C1 segment of cervical spinal cord (tissue), 14 donors: Measurements from ENCODE around the gene HEMK1.
A peak's percentile ranks its signal among the peaks of the same experiment; 100 is the strongest.

Source experiments
- DNase-seq, 14 donors: peaks; one replicate each; lab custom pipeline; 2025; lab: John Stamatoyannopoulos, UW

HEMK1 gene

GRCh38 chr3:50542177-50543034 is 26.9 kb upstream of the HEMK1 start:
- DNase-seq = peak in 12 of 14 donors; percentile 4 to 44 (median 24)

- DNase-seq = no peak
Measured at GRCh38 chr3:50545781-50546180, 23.5 kb upstream of the HEMK1 start.

DNA sequence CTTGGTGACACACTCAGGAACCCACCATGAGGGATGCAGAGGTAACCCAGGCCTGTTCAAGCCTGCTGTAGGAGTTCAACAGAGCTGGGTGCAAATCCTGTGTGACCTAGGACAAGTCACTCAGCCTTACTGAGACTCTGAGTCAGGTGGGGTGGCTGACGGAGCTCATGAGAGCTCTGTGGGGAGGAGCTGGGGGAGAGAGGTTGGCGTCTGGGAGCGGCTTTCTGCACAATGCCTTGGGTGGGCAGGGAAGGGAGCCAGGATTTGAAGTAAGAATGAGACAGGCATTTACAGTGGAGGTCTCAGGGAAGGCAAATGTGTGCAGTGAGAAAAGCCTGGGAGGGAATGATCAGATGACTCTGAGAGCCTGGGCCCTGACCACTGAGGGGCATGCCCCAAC is 20.1 kb upstream of the HEMK1 start:
- no peak for DNase-seq

DNA sequence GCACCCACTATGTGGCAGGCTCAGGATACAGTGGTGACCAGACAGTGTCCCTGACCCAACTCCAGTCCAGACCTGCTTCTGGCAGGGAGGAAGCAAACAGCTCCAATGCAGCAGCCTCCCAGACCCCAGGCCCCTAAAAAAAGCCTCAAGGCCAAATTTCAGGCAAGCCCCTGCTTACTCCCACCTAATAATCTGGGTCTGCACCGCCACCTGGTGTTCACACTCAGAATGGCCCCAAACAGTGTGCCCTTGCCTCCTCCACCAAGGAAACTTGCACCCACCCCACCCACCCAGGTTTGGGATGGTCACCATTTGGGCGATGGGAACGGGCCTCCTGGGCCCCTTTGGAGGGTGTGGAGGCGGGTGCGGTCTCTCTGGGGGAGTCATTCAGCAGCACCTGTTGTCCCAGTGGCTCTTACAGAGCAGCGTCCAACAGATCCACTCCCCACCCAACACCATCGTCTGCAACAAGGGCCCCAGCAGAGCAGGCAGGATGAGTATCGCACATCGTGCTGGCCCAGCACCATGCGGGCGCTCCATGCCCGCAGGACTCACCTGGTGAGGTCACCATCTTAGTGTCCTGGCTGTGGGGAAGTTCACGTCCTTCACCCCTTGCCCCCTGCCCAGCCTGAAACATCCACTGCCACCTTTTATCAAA is 19.1 kb upstream of the HEMK1 start:
- peak in 6 of 14 donors; percentile 4 to 29 (median 21) for DNase-seq

DNA sequence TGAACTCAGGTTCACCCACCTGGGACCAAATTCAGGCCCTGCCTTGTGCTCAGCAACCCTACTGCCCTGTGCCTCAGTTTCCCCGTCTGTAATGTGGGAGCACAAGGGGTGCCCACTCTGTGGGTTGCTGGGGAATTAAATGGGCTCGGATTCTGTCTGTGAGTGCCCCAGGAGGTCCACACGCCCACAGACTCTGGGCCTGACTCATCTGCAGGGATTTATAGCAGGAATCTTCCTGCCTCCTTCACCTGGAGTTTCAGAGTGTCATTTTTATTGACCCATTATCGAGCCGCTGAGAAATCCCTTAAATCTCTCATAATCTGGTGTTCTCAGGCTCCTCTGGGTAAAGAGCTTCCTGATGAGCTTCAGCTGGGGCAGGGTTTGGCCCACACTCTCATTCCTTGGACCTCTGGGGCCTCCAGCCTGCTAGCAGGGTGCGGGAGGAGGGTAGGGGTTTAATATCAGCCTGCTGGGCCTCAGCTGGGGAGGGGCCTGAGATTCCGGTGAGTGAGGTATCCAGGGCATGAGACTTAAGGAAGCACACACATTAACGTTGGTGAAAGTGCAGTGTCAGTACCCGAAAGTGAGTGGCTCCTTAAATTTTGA is 18.2 kb upstream of the HEMK1 start:
- DNase-seq = no peak

DNA sequence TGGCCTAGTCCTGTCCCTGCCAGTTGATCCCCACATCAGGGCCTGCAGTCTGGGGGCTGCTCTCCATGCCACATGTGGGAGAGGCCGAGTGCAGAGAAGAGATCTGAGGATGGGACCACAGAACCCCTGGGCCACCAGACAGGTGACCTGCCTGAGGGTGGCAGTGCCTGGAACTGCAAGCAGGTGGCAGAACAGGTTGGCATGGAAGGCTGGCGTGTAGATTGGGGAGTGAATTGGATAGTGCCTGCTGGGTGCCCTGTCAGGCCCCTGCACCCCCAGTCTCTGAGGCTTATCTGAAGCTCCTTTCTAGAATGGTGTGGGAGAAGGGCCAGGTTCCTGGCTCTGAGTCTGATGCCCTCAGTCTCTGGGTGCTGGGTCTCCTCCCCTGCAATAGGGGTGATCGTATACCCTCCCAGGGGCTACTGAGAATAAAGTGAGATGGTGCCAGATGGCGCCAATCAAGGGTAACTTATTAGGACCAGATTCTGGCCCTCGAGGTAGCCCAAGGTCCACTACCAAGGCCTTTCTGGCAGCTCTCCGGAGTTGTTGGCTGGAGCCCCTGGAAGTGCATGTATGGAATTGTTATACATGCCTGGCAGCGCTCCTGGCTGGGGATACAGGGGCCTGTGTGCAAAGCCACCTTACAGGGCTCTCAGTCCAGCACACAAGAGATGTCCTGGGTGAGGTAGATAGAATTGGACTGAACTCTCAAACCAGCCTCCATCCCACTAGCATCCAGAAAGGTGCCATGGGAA is 17.5 kb upstream of the HEMK1 start:
- DNase-seq = peak in 2 of 14 donors; percentile 35 to 81

DNA sequence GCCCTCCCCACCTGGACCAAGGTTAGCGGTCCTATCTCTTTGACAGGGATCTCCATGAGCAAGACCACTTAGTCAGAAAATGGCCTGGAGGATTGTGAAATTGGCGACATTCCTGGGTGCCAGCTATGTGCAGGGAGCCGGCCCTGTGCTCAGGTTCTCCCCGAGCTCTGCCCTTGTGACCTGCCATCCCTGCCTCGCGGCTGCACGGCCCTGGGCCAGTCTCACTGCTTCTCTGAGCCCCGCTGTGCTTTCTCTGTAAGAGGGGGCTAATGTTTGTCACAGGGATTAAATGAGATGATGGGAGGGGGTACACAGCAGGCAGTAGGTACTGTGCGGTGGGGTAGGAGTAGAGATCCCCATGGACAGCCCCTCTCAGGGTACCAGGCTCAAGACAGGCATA is 16.7 kb upstream of the HEMK1 start:
- no peak for DNase-seq

- no peak for DNase-seq
Measured at GRCh38 chr3:50554553-50554952, 14.8 kb upstream of the HEMK1 start.

DNA sequence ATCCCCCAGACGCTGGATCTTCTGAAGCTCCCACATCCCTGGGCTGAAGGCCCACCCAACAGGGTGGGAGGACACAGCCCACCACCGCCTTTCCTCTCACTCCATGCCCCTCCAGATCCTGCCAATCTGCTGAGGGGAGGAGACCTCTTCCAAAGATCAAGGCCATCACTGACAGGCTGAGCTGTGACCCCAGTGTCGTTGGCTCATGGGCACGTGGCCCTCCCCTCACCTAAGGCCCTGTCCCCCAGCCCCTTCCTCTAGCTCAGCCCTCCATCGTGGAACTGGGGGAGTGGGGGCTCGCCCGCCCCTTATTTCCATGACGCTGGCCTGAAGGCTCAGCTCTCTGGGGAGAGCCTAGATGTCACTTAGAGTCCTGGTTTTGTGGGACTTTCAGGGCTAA is 12.2 kb upstream of the HEMK1 start:
- no peak for DNase-seq

GRCh38 chr3:50557915-50558314 is 11.4 kb upstream of the HEMK1 start:
- no peak for DNase-seq

GRCh38 chr3:50559702-50560101 is 9.6 kb upstream of the HEMK1 start:
- no peak for DNase-seq

- peak in 1 of 14 donors; percentile 12 for DNase-seq
Measured at GRCh38 chr3:50562861-50563260, 6.5 kb upstream of the HEMK1 start.

- DNase-seq = peak in 4 of 14 donors; percentile 11 to 97 (median 38)
Measured at GRCh38 chr3:50563867-50564266, 5.5 kb upstream of the HEMK1 start.

- DNase-seq = no peak
Measured at GRCh38 chr3:50564321-50564720, 5.0 kb upstream of the HEMK1 start.

GRCh38 chr3:50567011-50567385 is 2.3 kb upstream of the HEMK1 start:
- peak in 2 of 14 donors; percentile 37 to 60 for DNase-seq

DNA sequence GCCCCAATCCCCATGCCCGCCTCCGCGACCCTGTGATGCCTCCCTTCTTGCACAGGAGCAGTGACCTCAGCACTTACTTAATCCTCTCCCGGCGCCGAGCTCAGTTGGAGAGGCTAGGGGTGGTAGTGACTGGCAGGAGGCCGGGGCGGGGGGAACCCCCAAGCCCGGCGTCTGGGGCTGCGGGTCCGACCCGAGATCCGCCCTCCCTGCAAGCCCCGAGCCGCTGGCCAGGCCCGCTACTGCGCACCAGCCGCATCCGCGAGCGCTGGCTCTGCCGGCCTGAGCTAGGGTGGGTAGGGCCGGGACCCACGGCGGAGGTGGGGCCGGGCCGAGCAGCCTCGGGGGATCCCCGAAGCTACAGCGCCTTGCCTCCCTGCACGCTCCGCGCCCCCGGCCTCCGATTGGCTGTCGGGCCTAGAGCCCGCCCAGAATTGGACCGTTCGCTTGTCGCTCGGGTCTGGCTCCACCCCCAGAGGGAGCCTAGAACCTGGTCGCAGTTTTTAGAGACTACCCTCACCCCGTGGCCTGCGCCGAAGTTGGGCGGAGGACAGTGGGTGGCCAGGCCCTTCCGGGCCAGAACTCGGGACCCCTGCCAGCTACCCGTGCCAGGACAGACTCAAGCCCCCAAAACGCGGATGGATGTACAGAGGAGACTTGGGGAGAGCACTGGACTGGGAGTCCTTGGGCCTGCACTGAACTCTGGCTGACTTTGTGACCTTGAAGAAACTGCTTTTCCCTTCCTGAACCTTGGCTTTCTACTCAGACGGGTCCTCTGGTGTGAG is 1.7 kb upstream of the HEMK1 start, which contains the start of gene C3orf18:
TSS of gene C3orf18 (minus strand) at position 362 of the 782 bp plus-strand sequence. CDS start 2,048 bp downstream, outside the sequence.
- DNase-seq = peak; percentile 63 to 89 (median 82)

DNA sequence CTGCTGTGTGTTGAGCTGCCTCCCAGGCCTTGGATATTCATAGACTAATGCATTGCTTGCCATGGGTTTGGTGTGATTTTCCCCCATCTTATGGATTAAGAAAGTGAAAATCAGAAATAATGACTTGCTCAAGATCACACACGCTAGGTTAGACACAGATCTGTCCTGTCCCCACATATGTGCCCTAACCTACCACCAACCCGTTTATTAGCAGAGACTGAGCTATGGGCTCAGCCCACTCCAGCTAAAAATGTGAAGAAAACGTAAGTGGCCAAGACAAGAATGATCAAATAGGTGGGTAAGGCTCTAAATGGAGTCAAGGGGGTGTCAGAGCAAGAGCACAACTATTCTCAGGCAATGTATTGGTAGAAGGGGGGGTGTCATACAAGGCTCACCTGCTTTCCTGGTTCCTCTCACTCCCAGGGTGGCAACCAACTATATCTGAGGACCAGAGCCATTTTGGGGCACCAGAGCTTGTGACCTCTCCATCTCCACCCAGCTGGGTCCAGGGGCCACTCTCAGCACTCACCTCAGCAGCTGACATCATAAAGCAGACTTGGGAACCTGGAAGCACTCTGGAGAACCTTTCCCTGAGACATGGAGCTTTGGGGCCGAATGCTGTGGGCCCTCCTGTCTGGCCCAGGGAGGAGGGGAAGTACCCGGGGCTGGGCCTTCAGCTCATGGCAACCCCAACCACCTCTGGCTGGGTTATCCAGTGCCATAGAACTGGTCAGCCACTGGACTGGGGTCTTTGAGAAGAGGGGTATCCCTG is 1.4 kb downstream of the HEMK1 start:
- no peak for DNase-seq

- DNase-seq = no peak
Measured at GRCh38 chr3:50571486-50571885, 2.2 kb downstream of the HEMK1 start.

- peak in 12 of 14 donors; percentile 11 to 77 (median 31) for DNase-seq
Measured at GRCh38 chr3:50572158-50572557, 2.8 kb downstream of the HEMK1 start.

DNA sequence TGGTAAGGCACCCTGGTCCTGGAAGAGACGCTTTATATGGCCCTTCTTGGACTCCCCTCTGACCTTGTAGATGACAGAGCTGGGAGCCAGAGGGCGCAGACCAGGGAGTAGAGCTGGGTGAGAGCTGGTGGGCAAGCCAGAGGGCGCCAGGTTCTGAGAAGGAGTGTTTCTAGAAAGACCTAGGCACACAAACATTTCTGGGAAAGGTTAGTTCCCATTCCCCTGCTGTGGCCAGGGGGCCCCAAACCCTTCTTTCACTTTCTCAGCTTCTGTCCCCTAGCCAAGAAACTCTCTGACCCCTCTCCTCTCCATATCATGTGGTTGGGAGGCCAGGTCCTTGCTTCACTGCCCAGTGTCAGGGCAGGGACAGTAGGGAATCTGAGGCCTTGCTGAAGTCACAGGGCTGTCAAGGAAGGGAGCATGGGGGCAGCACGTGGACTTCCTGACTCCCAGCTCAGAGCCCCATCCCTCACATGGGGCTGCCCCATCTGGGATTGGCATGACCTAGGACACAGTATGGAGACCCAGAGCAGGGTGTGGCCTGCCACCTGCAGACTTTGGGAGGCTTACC is 3.6 kb downstream of the HEMK1 start:
- no peak for DNase-seq
